ENCODE measurements around the gene BCL2L15. TPM values are rescaled to one million over a fixed set of nuclear protein-coding genes. Genes with fewer than 3 reads are reported as not detected.

BCL2L15 gene
- total and polyA plus RNA-seq, 10 donors, result 0.64 to 7.1 (median 1.9) TPM

DNA sequence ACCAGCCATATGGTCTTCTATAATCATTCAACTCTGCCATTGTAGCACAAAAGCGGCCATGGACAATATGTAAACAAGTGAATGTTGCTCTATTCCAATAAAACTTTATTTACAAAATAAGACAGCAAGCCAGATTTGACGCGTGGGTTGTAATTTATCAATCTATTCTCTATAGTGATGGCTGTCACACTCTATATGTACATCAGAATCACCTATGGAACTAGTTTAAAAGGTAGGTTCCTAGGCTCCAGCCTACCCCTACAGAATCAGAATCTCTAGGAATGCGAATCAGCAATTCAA is 7.7 kb downstream of the BCL2L15 start:
- no peaks in the 10 kb centered on the region for H3K27me3 ChIP-seq (replicated peaks in 1 of 7)
- intact Hi-C loops (cut with DNase I; ENCODE audit: low total_unique reads), result no loop called here
- no peaks in the 10 kb centered on the region for H3K9me3 ChIP-seq
- DNase-seq, result no peak
- peaks cover 0 to 64% (median 26%) of the 10 kb centered on the region in 6 donors for H3K4me1 ChIP-seq
- H3K27ac ChIP-seq, result peak overlapping the region in 3 of 8 donors; percentile 71 to 79 (median 73)
- WGBS, 5 donors, result 95 to 99% (median 97%) methylated on average over 4 of the region's 4 CpGs
- no peak for TF ChIP-seq POLR2A (IDR thresholded peaks at IDR 0.05)
- H3K36me3 ChIP-seq, result no peaks in the 10 kb centered on the region
- H3K4me3 ChIP-seq, result no peak overlapping the region

DNA sequence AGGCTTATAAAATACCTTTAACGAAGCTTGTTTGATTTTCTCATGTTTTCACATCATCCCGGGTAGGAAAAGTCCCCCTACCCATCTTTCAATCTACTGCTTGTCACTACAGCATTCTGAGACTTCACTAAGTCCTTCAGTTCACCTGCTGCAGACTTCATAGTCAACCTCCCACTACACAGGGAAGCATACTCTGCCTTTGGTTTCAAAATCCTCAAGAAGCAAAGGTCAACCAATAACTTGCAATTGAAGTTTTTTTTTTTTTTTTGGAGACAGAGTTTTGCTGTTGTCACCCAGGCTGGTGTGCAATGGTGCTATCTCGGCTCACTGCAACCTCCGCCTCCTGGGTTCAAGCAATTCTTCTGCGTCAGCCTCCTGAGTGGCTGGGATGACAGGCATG is 11.2 kb downstream of the BCL2L15 start:
- TF ChIP-seq POLR2A (IDR thresholded peaks at IDR 0.05) (no peak), POLR2AphosphoS5 (IDR thresholded peaks at IDR 0.05) (no peak)
- TF ChIP-seq, protein P1, sequence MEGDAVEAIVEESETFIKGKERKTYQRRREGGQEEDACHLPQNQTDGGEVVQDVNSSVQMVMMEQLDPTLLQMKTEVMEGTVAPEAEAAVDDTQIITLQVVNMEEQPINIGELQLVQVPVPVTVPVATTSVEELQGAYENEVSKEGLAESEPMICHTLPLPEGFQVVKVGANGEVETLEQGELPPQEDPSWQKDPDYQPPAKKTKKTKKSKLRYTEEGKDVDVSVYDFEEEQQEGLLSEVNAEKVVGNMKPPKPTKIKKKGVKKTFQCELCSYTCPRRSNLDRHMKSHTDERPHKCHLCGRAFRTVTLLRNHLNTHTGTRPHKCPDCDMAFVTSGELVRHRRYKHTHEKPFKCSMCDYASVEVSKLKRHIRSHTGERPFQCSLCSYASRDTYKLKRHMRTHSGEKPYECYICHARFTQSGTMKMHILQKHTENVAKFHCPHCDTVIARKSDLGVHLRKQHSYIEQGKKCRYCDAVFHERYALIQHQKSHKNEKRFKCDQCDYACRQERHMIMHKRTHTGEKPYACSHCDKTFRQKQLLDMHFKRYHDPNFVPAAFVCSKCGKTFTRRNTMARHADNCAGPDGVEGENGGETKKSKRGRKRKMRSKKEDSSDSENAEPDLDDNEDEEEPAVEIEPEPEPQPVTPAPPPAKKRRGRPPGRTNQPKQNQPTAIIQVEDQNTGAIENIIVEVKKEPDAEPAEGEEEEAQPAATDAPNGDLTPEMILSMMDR (IDR thresholded peaks at IDR 0.05 in 8 of 11, conservative IDR thresholded peaks at IDR 0.05 in 3 of 11), result no peak
- intact Hi-C loops (cut with DNase I; ENCODE audit: low total_unique reads), result no loop called here
- no peaks in the 10 kb centered on the region for H3K27me3 ChIP-seq (replicated peaks in 1 of 7)
- no peaks in the 10 kb centered on the region for H3K9me3 ChIP-seq
- no peaks in the 10 kb centered on the region for H3K36me3 ChIP-seq
- WGBS, 5 donors, result 92 to 97% (median 96%) methylated on average over 5 of the region's 5 CpGs
- peak overlapping the region in 2 of 8 donors; percentile 93 for H3K27ac ChIP-seq
- H3K4me1 ChIP-seq, result peaks cover 0 to 79% (median 54%) of the 10 kb centered on the region in 6 donors
- DNase-seq, result no peak
- H3K4me3 ChIP-seq, result no peak overlapping the region

DNA sequence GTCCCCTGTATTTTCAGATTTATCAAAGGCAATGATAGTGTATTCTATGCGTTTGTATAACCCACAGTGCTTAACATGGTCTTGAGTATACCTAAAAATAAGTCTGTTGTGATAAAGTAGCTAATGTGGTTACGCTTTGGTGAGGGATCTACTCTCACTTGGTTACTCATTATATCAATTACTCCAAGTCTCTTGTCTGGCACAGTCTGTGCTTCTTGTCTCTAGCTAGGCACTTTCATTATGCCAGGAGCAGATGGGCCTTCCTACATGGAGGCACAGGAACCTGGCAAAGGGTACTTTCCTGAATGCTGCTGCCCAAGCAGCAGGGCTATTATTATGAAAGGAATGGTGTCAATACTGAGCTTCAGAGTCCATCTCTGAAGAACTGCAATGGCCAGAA is 11.7 kb downstream of the BCL2L15 start:
- Histone ChIP-seq H3K4me1 (peaks cover 0 to 79% (median 49%) of the 10 kb centered on the region in 6 donors), H3K36me3 (no peaks in the 10 kb centered on the region), H3K27ac (peak overlapping the region in 2 of 8 donors; percentile 93), H3K9me3 (no peaks in the 10 kb centered on the region), H3K27me3 (replicated peaks in 1 of 7) (no peaks in the 10 kb centered on the region), H3K4me3 (no peak overlapping the region)
- 80 to 85% (median 82%) methylated on average over 2 of the region's 2 CpGs for WGBS, 5 donors
- DNase-seq, result no peak
- TF ChIP-seq, protein P1 (IDR thresholded peaks at IDR 0.05 in 8 of 11, conservative IDR thresholded peaks at IDR 0.05 in 3 of 11), result no peak
- TF ChIP-seq POLR2A (IDR thresholded peaks at IDR 0.05) (no peak), POLR2AphosphoS5 (IDR thresholded peaks at IDR 0.05) (no peak)
- intact Hi-C loops (cut with DNase I; ENCODE audit: low total_unique reads), result no loop called here

DNA sequence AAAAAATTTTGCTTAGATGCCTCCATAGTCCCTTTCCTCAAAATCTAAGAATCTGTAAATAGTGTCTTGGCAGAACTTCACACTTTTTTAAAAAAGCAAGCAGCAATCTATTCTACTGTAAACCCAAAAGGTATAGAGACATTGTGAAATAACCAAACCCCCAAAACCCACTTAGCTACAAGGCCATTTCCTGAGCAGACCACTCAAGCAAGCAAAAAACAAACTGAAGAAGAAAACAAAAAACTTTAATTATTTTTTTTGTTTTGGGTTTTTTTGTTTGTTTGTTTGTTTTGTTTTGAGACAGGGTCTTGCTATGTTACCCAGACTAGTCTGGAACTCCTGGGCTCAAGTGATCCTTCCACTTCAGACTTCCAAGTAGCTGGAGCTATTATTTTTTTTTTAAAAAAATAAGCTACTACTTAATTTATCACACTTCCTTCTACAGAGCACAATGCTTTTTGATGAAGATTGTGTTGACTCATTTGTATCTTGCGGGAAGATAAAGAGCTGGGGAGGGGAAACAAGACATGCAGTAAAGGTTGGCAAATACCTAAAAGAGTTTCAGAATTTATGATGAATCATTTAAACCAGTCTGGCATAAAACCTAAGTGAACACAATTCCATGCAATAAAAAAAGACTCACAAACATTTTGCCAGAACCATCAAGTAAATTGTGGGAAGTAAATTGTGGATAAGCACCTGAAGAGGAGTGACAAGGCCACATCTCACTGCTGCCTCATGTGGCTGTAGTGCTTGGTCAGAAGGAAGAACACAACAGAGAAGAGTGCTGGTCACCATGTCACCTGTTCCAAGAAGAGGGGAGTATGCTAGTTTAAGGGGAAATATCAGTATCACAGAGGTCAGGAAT is 13.1 kb downstream of the BCL2L15 start:
- 3 to 51% (median 34%) methylated on average over 1 of the region's 1 CpG for WGBS, 5 donors
- intact Hi-C loops (cut with DNase I; ENCODE audit: low total_unique reads), result no loop called here
- peak overlapping the region; percentile 20 to 93 (median 70) for H3K27ac ChIP-seq
- H3K9me3 ChIP-seq, result no peaks in the 10 kb centered on the region
- TF ChIP-seq POLR2A (IDR thresholded peaks at IDR 0.05) (no peak), POLR2AphosphoS5 (IDR thresholded peaks at IDR 0.05) (no peak)
- TF ChIP-seq, protein P1 (IDR thresholded peaks at IDR 0.05 in 8 of 11, conservative IDR thresholded peaks at IDR 0.05 in 3 of 11), result peak in 1 of 11 experiments; percentile 29
- H3K27me3 ChIP-seq (replicated peaks in 1 of 7), result no peaks in the 10 kb centered on the region
- no peak for DNase-seq
- H3K4me3 ChIP-seq, result no peak overlapping the region
- H3K4me1 ChIP-seq, result peaks cover 0 to 79% (median 46%) of the 10 kb centered on the region in 6 donors
- H3K36me3 ChIP-seq, result no peaks in the 10 kb centered on the region
